ELR (cell line): Measurements from ENCODE around the gene ITK.

Source experiments
- DNase-seq: peaks from one replicate; pipeline ENCODE4 v3.0.0-alpha.2; 2015; ENCODE audit warnings: low read depth

Gene ITK

DNA sequence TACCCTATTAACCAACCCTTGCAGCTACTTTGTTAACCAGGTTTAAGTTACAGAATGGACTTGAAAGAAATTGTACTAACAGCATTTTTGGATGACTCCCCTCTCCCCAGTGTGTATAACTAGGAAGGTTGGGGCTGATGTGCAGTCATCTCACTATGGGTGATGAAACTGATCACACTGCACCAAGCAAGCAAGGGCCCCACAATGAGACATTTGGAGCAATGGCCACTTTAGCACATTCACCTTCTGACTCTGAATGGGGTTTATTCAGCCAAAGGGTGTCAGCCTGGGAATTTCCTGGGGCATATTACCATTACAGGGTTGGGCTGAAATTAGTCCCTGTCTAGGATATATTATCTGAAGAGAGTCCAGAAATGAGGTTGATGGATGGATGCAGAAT, 66.6 kb downstream of the ITK start:
- DNase-seq: no peak

DNA sequence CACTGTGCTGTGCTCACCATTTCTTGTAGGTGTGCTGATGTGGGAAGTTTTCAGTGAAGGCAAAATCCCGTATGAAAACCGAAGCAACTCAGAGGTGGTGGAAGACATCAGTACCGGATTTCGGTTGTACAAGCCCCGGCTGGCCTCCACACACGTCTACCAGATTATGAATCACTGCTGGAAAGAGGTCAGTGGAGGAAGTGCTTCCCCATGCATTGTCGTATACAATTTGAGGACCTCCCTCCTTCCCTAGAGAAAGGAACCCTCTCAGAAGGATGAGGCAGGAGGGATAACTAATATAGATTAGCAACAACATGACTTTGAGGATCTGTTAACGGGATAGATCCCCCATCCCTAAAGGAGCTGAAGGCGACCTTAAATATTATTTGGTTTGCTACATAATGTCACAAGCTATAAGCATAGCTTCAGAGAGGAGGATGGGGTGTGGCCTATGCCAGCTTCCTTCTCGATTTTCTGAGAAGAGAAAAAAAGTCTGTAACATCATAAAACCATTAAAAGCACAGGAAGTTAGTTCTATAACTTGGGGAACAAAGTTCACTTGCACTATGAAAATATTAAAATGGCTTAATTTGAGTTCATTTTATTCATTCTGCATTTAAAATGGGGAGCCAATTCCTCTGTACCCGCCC, 68.3 kb downstream of the ITK start:
- no peak for DNase-seq

DNA sequence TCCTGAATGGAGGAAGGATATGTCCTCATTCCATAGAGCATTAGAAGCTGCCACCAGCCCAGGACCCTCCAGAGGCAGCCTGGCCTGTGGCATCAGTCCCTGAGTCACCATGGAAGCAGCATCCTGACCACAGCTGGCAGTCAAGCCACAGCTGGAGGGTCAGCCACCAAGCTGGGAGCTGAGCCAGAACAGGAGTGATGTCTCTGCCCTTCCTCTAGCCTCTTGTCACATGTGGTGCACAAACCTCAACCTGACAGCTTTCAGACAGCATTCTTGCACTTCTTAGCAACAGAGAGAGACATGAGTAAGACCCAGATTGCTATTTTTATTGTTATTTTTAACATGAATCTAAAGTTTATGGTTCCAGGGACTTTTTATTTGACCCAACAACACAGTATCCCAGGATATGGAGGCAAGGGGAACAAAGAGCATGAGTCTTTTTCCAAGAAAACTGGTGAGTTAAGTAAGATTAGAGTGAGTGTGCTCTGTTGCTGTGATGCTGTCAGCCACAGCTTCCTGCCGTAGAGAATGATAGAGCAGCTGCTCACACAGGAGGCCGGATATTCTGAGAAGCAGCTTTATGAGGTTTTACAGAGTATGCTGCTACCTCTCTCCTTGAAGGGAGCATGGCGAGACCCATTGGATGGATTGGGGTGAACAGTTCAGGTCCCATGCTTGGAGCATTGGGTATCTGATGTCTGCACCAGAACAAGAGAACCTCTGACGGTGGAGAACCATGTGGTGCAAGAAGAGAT, 72.2 kb downstream of the ITK start:
- DNase-seq: peak; percentile 13

DNA sequence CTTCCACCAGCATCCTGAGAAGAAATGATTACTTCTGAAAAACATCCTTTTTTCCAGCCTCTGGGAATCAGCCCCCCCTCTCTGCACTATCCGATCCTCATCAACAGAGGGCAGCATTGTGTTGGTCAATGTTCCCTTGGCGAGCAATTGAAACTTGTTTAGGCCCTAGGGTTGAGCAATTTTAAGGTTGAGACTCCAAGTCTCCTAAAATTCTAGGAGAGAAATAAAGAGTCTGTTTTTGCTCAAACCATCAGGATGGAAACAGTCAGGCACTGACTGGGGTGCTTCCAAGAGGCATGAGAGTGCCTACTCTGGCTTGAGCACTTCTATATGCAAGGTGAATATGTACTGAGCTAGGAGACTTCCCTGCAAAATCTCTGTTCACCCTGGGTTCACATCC, 72.9 kb downstream of the ITK start:
- peak; percentile 57 for DNase-seq

DNA sequence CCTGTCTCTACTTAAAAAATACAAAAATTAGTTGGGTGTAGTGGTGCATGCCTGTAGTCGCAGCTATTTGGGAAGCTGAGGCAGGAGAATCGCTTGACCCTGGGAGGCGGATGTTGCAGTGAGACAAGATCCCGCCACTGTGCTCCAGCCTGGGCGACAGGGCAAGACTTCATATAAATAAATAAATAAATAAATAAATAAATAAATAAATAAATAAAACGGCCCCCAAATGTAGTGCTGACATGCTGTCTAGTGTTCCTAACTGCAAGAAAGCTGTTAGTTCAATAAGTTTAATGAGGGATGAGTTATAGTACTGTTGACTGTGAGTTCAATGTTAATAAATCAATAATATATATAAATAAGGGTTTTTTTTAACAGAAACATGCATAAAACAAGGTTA, 77.8 kb downstream of the ITK start:
- DNase-seq: no peak

DNA sequence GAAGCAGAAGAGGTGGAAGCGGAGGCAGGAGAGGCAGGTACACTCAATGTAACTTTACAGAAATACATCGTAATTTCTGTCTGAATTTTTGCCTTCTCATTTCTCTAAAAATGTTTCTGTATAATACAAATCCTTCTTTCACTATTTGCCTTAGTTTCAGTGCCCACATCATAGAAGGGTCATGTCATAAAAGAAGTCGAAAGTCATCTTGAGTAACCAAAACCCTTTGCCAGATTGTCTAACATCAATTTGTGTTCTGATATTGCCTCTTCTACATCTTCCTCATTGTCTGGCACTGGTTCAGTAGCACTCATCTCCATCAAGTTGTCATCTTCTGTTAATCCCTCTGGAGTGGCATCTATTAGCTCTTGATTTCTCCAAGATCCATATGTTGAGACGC, 79.1 kb downstream of the ITK start:
- no peak for DNase-seq

DNA sequence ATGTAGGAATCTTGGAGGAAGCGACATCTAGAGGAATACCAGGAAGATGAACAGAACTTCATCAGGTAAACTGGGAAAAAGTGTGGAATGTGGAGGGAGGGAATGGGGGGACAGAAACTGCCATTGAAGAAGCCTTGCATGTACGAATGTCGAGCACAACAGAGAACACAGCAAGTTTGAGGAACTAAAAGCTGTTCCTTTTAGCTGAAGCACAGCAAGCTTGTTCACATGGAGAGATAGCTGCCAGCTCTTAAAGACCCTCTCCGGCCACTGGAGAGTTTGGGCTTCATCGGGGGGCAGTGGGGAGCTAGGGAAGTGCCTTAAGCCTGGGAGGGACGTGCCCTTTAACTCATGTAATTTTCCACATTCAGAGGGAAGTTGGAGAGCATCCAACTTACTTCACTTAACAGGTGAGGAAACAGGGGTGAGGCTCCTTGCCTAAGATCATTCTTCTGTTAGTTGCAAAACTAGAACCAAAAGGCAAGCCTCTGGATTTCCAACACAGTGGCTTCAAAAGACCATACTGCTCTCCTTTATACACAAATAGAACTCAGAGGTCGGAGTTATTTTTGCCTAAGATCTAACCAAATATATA, 83.0 kb downstream of the ITK start:
- DNase-seq: no peak

DNA sequence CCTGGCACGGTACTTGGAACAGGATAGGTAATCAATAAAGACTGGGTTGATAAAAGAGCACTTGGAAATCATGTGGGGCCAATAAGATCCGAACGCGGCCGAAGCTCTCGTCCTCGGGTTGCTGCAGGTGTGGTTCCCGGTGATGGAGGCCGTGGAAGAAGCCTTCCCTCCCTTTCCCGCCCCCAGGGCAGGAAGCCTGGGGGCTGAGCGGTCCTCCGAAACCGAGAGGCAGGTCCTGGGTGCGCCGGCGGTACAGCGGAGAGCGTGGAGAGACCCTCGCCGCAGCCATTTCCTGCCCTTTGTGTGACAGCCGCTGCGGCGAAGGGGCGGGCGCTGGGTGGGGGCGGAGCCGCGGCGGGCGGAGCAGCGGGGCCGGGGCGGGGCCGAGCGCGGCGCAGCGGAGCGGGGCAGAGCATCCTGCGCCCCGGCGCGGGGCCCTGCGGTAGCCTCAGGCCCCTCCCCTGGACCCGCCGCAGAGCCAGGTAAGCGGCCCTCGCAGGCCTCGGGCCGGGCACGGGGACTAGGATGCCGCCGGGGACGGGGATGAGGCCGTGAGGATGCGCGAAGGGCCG, 85.2 kb downstream of the ITK start, which contains the start of gene CYFIP2:
CYFIP2 (plus strand) TSS at position 410 of the 572 bp plus-strand sequence. CDS start 19,239 bp downstream, outside the sequence.
- peak; percentile 52 for DNase-seq

DNA sequence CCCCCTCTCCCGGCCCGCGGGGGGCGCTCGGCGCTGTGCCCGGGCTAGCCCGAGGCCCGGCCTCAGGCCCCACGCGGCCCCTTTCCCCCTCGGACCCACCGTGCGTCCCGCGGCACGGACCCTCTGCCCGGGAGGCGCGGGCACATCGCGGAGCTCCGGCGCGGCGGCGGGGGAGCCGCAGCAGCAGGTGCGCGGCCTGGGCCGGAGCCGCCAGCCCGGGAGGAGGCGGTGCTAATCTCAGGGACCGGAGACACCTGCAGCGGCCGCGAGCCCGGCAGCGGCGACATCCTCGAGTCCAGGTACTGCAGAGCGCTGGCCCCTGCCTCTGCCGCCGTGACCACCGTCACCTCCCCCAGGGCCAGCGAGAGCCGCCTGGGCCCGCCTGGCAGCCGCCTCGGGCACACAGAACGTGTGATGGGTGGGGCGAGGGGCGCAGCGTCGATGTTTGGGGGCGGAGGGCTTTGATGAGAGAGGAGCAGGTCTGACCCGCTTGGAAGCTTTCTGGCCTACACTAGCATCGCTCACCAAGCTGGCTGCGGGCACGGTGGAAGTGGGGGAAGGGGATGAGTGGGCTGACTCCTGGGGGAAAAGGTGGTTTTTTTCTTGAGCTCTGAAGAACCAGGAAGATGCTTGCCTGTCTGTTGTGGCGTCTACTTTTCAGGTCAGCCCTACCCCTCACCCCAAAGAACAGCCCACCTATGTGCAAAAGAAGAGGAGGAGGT, 85.8 kb downstream of the ITK start:
- DNase-seq: no peak

DNA sequence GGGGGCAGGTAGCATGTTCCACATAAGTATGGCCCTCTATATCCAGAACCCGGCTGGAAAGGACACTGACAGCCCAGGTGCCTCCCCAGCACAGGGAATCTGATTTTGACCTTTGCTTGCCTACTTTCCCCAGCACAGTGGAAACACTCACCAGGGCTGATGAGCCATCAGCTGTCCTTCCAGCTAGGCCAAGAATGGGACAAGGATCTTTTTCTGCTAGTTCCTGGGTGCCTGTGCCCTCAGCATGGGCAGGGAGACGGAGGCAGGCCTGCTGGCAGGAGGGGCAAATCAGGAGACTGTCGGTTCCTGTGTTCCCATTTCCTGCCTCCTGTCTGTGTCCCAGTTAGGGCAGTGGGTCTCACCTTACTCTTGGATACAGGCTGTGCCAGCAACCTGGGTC, 86.4 kb downstream of the ITK start:
- DNase-seq: no peak

DNA sequence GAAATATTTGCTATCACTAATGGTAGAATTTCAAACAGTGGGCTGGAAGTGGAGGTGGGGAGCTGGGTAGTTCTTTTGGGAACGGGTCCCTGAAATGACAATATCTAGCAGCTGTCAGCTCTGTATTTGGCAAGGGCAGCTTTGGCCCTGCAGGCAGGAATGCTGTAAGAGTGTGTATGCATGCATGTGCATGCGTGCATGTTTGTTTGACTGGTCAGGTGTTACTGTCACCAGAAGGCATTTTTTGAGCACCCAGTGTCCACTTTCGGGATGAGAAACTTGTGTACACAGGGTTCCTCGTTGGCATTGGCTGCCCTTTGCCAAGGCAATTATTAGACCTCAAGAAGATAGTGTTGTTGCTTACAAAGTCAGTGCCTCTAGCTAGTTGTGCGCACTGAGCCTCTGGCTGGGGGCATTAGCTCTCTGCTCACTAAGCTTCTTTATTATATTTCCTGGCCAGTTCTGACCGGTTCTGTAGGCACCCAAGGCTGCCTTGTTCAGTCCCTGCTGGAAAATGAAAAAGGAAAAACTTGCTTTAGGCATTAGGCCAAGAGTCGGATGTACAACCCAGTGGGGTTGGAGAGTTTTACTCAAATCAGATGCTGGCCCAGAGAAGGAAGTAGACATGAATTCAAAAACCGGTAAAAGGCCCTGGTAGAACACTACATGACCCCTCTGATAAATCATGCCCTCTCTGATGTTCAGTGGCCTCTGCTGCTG, 87.3 kb downstream of the ITK start:
- DNase-seq: no peak

DNA sequence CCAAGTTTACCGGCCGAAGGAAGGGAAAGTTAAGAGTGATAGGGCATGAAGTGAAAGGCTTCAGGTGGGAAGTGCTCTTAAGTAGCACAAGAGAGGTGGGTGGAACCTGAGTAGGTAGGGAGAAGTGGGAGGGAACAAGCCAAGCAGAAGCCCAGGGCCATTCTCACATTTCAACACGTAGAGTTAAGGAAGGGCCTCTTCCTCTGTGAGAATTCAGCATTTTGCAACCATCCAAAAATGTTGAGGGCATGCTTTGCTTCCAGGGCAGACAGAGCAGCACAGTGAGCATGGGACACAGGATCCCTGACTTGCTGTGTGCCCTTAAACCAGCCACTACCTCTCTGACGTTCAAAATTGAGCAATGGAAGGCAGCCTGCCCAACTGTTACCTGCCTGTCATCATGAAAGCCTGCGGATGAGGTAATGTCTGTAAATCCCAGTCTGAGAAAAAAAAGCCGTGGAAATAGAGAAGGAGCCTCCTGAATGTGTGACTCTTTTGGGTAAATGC, 88.6 kb downstream of the ITK start:
- DNase-seq: no peak

DNA sequence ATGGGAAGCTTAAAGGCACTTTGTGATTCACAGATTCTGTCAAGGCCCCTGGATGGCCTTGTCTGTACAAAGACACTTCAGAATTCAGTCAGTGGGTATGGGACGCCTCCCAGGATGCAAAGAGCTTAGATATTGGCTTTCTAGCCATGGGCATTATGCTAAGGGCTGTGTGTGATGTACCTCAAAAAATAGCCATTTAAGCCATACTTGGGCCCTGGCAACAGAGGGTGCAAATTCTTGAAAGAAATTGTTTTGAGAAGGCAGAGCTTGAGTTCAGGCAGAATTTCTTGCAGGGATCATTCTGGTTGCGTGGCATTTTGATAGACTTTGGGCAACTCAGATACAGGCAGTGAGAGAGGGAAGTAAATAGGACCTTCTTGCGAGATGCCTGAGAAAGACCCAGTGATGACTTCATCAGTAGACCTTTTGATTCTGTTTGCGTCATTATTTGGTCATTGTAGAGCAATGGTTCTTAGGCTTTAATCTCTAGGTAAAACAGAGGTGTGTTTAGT, 89.2 kb downstream of the ITK start:
- DNase-seq: no peak

DNA sequence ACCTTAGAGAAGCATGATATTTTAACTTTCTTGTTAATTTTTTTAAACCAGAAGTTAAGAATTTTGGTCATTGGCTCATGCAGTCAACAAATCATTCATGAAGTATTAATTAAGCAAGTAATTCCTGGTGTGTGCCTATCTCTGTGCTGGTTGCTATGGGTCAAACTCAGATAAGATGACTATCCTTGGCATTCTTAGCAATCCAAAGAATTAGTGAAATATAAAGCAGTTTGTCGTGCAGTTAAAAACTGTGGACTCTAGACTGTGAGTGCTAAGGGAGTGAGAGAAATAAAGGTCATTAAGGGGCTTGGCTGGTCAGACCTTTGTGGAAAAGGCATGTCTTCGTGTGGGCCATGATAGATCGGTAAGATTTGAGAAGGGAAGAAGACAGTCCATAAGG, 90.1 kb downstream of the ITK start:
- DNase-seq: no peak

DNA sequence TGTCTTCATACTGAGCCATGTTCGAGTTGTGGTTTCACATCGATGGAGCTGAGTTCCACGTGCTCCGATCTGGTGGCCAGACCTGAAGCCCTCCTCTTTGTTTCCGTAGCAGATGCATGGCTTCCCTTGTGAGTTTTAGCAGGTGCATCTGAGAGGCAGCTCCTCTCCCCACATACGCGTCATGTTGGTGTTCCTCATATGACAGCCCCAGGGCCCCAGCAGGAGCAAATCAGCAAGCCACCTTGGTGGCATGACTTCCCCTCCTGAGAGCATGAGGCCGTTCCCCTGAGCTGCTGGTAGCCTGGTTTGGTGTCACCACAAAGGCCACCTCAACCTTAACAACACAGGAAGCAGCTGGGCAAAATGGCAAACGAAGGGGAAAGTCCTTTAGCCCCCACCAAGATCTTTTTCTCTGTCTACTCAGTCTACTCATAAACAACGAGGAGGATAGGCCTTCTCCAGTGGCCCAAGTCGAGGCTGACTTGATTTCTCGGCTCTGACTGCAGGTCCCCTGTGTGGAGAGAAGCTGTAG, 91.2 kb downstream of the ITK start:
- no peak for DNase-seq

DNA sequence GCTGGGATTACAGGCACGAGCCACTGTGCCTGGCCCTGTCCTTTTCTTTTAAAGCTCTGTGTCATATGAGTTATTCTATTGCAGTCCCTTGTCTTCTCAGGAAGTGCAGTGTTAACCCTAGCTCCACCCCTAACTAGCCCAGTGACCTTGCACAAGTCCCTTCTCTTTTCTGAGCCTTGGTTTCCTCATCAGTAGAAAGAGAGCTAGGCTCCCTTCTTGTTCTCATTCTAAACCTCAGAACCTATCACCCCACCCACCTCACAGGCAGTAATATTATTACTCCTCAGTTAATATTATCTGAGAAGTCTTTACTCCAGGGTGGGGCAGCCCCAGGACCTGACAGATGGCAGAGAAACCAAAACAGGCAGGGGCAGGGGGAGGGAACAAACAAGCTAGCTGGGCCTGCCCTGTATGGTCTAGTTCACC, 92.5 kb downstream of the ITK start:
- no peak for DNase-seq

DNA sequence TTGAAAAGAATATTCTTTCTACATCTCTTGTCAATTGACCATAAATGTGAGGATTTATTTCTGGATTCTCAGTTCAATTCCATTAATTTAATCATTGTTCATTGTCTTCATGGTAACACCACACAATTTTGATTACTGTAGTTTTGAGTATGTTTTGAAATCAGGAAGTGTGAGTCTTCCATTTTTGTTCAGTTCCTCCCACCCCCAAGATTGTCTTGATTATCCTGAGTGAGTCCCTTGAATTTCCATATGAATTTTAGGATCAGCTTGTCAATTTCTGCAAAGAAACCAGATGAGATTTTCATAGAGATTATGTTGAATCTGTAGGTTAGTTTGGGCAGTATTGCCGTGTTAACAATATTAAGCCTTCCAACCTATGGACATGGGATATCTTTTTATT, 94.8 kb downstream of the ITK start:
- DNase-seq: no peak

DNA sequence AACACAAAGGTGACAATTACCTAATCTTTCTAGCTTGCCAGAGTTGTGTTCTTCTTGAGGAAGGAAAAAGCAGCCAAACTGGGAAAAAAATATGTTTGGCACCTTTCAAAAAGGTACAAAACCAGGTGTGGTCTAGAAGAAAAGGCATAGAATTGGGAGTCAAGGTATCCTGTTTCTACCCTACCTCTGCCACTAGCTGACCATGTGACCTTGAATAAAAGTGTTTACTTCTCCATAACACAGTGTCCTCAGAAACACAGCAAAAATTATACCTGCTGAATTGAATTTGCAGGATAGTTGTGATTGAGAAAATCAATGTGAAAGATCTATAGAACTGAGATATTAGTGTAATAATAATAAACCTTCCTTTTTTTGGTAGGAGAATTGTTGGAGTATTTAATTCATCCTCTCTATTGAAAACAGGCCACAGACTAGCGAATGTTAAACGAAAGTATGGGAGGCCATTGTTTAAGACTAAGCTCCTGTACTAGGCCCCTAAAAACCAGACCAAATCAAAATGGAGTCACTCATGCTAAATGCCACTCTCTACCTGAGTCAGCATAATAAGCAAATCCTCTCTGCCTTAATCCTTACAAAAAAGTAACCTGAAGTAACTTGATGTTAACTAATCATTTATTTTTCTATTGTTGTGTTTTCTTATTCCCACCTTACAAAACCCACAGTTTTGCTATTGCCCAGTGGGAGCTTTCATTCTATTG, 97.8 kb downstream of the ITK start:
- DNase-seq: no peak

DNA sequence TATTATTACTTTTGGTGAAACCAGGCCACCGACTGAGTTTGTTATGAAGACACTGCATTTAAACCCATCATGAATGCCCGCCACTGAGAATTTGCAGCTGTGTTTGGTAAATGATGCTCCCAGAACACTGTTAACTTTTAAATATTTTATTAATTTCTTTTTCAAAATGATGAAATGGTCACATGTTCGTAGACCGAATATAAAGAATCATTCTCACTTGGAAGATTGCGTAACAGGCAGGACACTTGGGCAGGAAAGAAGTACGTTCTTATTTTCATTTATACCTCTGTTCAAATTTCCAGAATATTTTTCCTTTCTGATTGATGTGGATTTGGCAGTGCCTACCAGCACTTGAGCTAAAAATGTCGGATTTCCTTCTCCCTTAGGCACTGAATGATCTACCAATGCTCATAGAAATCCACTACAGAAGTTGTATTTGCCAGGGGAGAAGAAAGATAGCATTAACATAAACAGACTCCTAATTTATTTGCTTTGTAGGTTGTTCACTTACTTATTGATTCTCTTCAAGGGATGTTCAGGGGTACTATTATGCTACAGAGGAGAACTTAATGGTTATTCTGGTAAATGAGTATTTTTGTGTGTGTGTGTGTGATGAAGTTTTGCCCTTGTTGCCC, 99.1 kb downstream of the ITK start:
- no peak for DNase-seq

DNA sequence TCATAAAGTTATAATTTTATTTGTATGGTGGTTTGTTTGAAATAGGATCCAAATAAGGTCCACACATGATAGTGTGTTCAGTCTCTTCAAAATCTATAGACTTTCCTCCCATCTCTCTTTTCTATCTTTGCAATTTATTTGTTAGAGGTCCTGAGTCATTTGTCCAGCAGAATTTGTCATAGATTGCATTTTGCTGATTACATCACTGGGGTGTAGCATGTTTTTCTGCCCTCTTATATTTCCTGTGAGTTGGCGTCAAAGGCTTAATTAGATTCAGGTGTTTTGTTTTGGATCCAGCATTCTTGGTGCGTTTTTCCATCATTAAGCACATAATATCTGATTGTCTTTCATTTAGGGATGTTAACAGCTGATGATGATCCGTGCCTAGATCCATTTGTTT, 100.3 kb downstream of the ITK start:
- peak; percentile 31 for DNase-seq
